HCT116 (cell line): ENCODE data around the gene CALM1. TPM values are rescaled to one million over a fixed set of nuclear protein-coding genes. Genes with fewer than 3 reads are reported as not detected.

Experiments used
- ATAC-seq: fragments of 200-7000 bp; cut with Tn5 transposase; 2 replicates; pipeline ENCODE4 v1.9.1; 2020; ENCODE audit warnings: mild to moderate bottlenecking, moderate library complexity
- BruUV-seq: library from RNA; stranded (reverse); fragments of 400-500 nt; replicated peaks from 2 replicates; lab custom pipeline; 2021; lab: Mats Ljungman, UMichigan
- CTCF ChIA-PET: fragments of 300-600 bp; sonication (Branson Sonifier 250); formaldehyde crosslinking; loops from one replicate; lab custom pipeline; 2021; ENCODE audit warnings: antibody characterized with exemption; lab: Charles Lee
- POLR2A ChIA-PET: fragments of 300-600, 350-600 bp; sonication (Branson Sonifier 250); formaldehyde crosslinking; loops from one replicate; lab custom pipeline; 2021; ENCODE audit warnings: antibody characterized with exemption; lab: Charles Lee
- RAD21 ChIA-PET, 2 experiments: fragments of 300-600 bp; sonication (Branson Sonifier 250); formaldehyde crosslinking; loops; one replicate each; lab custom pipeline; 2023; ENCODE audit warnings: low total read pairs in 2 of 2; ENCODE audit not compliant: uncharacterized antibody in 2 of 2, unreplicated experiment in 2 of 2, low non-redundant PET in 1 of 2; lab: Charles Lee
- DNase-seq: peaks from one replicate; pipeline ENCODE4 v3.0.0-alpha.2; 2010; ENCODE audit warnings: low read depth, low spot score
- H2AFZ ChIP-seq: fragments of 200-600 bp; shearing (Covaris generic), sonication (generic); 2 replicates; pipeline ENCODE4 v1.6.1; 2017; ENCODE audit warnings: low read depth, mixed run types, mixed read lengths, antibody characterized with exemption, low read length; ENCODE audit not compliant: poor library complexity, severe bottlenecking
- H3K27ac ChIP-seq: 2 replicates; pipeline ENCODE4 v1.5.1; 2012; ENCODE audit warnings: low read depth, low read length
- H3K27me3 ChIP-seq: fragments of 200-600 bp; sonication (generic); 2 replicates; pipeline ENCODE4 v1.6.1; 2016; ENCODE audit warnings: mixed run types, low read length, mixed read lengths; ENCODE audit not compliant: insufficient read depth
- H3K36me3 ChIP-seq, 2 experiments: fragments of 200-500 bp in 1 of 2; fragments of 200-600 bp in 1 of 2; sonication (Bioruptor generic) in 1 of 2; sonication (generic) in 1 of 2; 2 replicates each; pipeline versions ENCODE4 v1.5.1 to v1.6.1; 2014 to 2016; ENCODE audit warnings: low read length in 2 of 2, inconsistent platforms in 1 of 2, mixed read lengths in 1 of 2, mixed run types in 1 of 2; ENCODE audit not compliant: insufficient read depth in 2 of 2, control insufficient read depth in 1 of 2
- H3K4me1 ChIP-seq, 2 experiments: fragments of 200-600 bp in 1 of 2; sonication (generic) in 1 of 2; 2 replicates each; pipeline versions ENCODE4 v1.5.1 to v1.6.1; 2012 to 2017; ENCODE audit warnings: low read length in 2 of 2, inconsistent platforms in 1 of 2, mild to moderate bottlenecking in 1 of 2, mixed read lengths in 1 of 2, mixed run types in 1 of 2, moderate library complexity in 1 of 2; ENCODE audit not compliant: insufficient read depth in 2 of 2, control insufficient read depth in 1 of 2
- H3K4me2 ChIP-seq: fragments of 200-600 bp; sonication (generic); 2 replicates; pipeline ENCODE4 v1.6.1; 2017; ENCODE audit warnings: mixed run types, low read length, mixed read lengths
- H3K4me3 ChIP-seq, 2 experiments: fragments of 200-600 bp in 1 of 2; sonication (generic) in 1 of 2; replicated peaks in 1 of 2; 2 replicates each; pipeline ENCODE4 v1.5.1; 2011 to 2016; ENCODE audit warnings: low read length in 2 of 2, control low read depth in 1 of 2, low read depth in 1 of 2, mild to moderate bottlenecking in 1 of 2, mixed read lengths in 1 of 2, mixed run types in 1 of 2
- H3K79me2 ChIP-seq: fragments of 200-600 bp; sonication (generic); 2 replicates; pipeline ENCODE4 v1.6.1; 2017; ENCODE audit warnings: mild to moderate bottlenecking, mixed run types, low read length, moderate library complexity, mixed read lengths; ENCODE audit not compliant: insufficient read depth
- H3K9ac ChIP-seq: fragments of 200-600 bp; sonication (generic); 2 replicates; pipeline ENCODE4 v1.6.1; 2016; ENCODE audit warnings: low read length, mixed read lengths
- H3K9me2 ChIP-seq: fragments of 200-600 bp; sonication (generic), shearing (Covaris generic); 2 replicates; pipeline ENCODE4 v1.6.1; 2017; ENCODE audit warnings: mixed run types, mild to moderate bottlenecking, moderate library complexity; ENCODE audit not compliant: insufficient read depth
- H3K9me3 ChIP-seq, 2 experiments: fragments of 200-500 bp in 1 of 2; fragments of 200-600 bp in 1 of 2; sonication (Bioruptor generic) in 1 of 2; sonication (generic) in 1 of 2; 2 replicates each; pipeline ENCODE4 v1.6.1; 2014 to 2017; ENCODE audit warnings: low read length in 2 of 2, mixed read lengths in 2 of 2, inconsistent platforms in 1 of 2, low read depth in 1 of 2, mild to moderate bottlenecking in 1 of 2, mixed run types in 1 of 2, moderate library complexity in 1 of 2; ENCODE audit not compliant: control insufficient read depth in 1 of 2, insufficient read depth in 1 of 2
- H4K20me1 ChIP-seq: fragments of 200-600 bp; sonication (generic), shearing (Covaris generic); 2 replicates; pipeline ENCODE4 v1.6.1; 2017; ENCODE audit warnings: mixed run types, mild to moderate bottlenecking, moderate library complexity; ENCODE audit not compliant: insufficient read depth
- CEBPB ChIP-seq: IDR thresholded peaks from 2 replicates; pipeline ENCODE4 v1.6.1; 2012; ENCODE audit warnings: low read depth
- ELF1 ChIP-seq: IDR thresholded peaks from 2 replicates; pipeline ENCODE4 v1.6.1; 2012; ENCODE audit warnings: low read depth, borderline replicate concordance
- EZH2 ChIP-seq: fragments of 200-600 bp; sonication (generic); IDR thresholded peaks from 2 replicates; pipeline ENCODE4 v1.6.1; 2017; ENCODE audit warnings: antibody characterized with exemption, mixed run types
- EZH2phosphoT487 ChIP-seq: fragments of 200-600 bp; IDR thresholded peaks from 2 replicates; pipeline ENCODE4 v1.6.1; 2018; ENCODE audit warnings: antibody characterized with exemption, borderline replicate concordance
- RAD21 ChIP-seq: IDR thresholded peaks from 2 replicates; pipeline ENCODE4 v1.6.1; 2012; ENCODE audit warnings: low read depth, mild to moderate bottlenecking
- SIN3A ChIP-seq: IDR thresholded peaks from 2 replicates; pipeline ENCODE4 v1.6.1; 2012; ENCODE audit warnings: low read depth
- YY1 ChIP-seq: IDR thresholded peaks from 2 replicates; pipeline ENCODE4 v1.6.1; 2011; ENCODE audit warnings: low read length, low read depth, moderate library complexity, mild to moderate bottlenecking; ENCODE audit not compliant: insufficient replicate concordance; ENCODE audit errors: extremely low read depth
- ZFX ChIP-seq: fragments of 450-650 bp; IDR thresholded peaks from 2 replicates; pipeline ENCODE4 v1.6.1; 2017
- intact Hi-C: fragments of 100-400 bp; cut with micrococcal nuclease; formaldehyde crosslinking; loops from 2 replicates; pipeline ENCODE4 v1.10.0; 2022
- total RNA-seq: library from RNA; stranded (reverse); gene quantifications from one replicate; pipeline ENCODE4 v1.2.1, GENCODE V29; 2021; ENCODE audit not compliant: unreplicated experiment

CALM1 gene
- total RNA-seq, 1 experiment from 2014 or later, result 261 TPM

DNA sequence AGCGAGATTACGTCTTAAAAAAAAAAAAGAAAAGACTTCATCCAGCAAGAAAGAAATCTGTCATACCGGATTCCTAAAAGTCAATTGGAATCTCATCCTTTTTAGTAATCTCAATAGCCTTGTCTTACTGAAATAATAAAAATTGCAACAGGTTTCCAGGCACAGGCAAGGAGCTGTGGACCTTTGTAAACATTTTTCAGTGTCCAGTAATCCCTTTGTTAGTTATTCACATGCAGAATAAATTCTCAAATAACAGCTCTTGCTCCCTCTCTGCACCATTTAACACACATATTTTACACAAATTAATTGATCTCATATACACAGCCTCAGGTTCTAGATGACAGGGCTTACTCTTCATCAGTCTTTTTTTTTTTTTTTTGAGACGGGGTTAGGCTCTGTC, 22.0 kb upstream of the CALM1 start:
- no peaks in the 10 kb centered on the region for H3K9me2 ChIP-seq
- no peak for DNase-seq
- ATAC-seq, result no peak
- H3K4me2 ChIP-seq, result no peak overlapping the region
- no peak overlapping the region for H3K4me3 ChIP-seq
- intact Hi-C loops, result no loop called here
- H3K27me3 ChIP-seq, result no peaks in the 10 kb centered on the region
- POLR2A ChIA-PET, result interaction anchor here (1.2 kb wide), 1 partner anchor 22 kb away, joined by 4 read pairs; the partner anchor contains the start of gene CALM1
- no peak overlapping the region for H3K9ac ChIP-seq
- no peaks in the 10 kb centered on the region for H3K9me3 ChIP-seq
- no peaks in the 10 kb centered on the region for H3K36me3 ChIP-seq
- no peaks in the 10 kb centered on the region for H4K20me1 ChIP-seq
- H3K27ac ChIP-seq, result no peak overlapping the region
- BruUV-seq, result no TSS peak
- TF ChIP-seq YY1 (no peak), SIN3A (no peak), CEBPB (no peak), ELF1 (no peak), EZH2 (no peak), EZH2phosphoT487 (no peak)
- H3K79me2 ChIP-seq, result no peaks in the 10 kb centered on the region
- H3K4me1 ChIP-seq, result peaks cover 0 to under 1% of the 10 kb centered on the region in 2 experiments; a peak in 1 of 4 replicates
- no peak overlapping the region for H2AFZ ChIP-seq
- RAD21 ChIA-PET, result no interaction called here
- CTCF ChIA-PET, result no interaction called here

DNA sequence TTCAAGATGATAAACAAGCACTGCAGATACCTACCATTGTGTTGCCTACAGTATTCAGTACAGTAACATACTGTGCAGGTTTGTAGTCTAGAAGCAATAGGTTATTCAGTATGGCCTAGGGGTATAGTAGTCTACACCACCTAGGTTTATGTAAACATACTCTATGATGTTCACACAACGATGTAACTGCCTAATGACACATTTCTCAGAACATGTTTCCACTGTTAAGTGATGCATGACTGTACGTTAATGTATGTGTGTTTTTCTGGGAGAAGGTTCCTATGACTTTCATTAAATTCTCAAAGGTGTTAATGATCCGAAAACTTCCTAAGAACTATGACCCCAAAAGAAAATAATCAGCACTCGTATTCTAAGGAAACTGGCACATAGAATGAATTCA, 20.9 kb upstream of the CALM1 start:
- ChIA-PET RAD21 (no interaction called here), POLR2A (no interaction called here)

More for the DNA sequence above, 20.9 kb upstream of the CALM1 start:
- Histone ChIP-seq H3K9ac (no peak overlapping the region), H3K9me3 (no peaks in the 10 kb centered on the region), H4K20me1 (no peaks in the 10 kb centered on the region), H3K27ac (no peak overlapping the region), H3K4me1 (no peaks in the 10 kb centered on the region), H2AFZ (no peak overlapping the region), H3K9me2 (no peaks in the 10 kb centered on the region), H3K79me2 (no peaks in the 10 kb centered on the region), H3K4me3 (no peak overlapping the region), H3K27me3 (no peaks in the 10 kb centered on the region), H3K4me2 (no peak overlapping the region), H3K36me3 (no peaks in the 10 kb centered on the region)
- DNase-seq (no peak), ATAC-seq (no peak)
- intact Hi-C loops, result no loop called here
- TF ChIP-seq RAD21 (no peak), ZFX (no peak)
- CTCF ChIA-PET, result no interaction called here
- BruUV-seq, result no TSS peak
